SKM-1 (cell line): ENCODE measurements around the gene MRTFB.

Experiments
- DNase-seq: peaks from one replicate; lab custom pipeline; 2025; ENCODE audit not compliant: unreplicated experiment; lab: John Stamatoyannopoulos, UW

The MRTFB gene

GRCh38 chr16:14061732-14062259 is 9.3 kb upstream of the MRTFB start:
- no peak for DNase-seq

- no peak for DNase-seq
These were observed 8.9 kb upstream of the MRTFB start for GRCh38 chr16:14062261-14062660.

GRCh38 chr16:14063618-14064581 is 7.2 kb upstream of the MRTFB start:
- no peak for DNase-seq

GRCh38 chr16:14069818-14070217 is 1.3 kb upstream of the MRTFB start:
- no peak for DNase-seq

GRCh38 chr16:14070555-14070876 is 603 bp upstream of the MRTFB start:
- no peak for DNase-seq

GRCh38 chr16:14071576-14072271 is 605 bp downstream of the MRTFB start:
- DNase-seq = no peak

- DNase-seq = no peak
These were observed 1.2 kb downstream of the MRTFB start for GRCh38 chr16:14072360-14072759.

- no peak for DNase-seq
These were observed 3.4 kb downstream of the MRTFB start for GRCh38 chr16:14074544-14074943.

GRCh38 chr16:14077918-14078317 is 6.8 kb downstream of the MRTFB start:
- DNase-seq = no peak

GRCh38 chr16:14086477-14086876 is 15.4 kb downstream of the MRTFB start:
- no peak for DNase-seq

- no peak for DNase-seq
These were observed 16.1 kb downstream of the MRTFB start for GRCh38 chr16:14087181-14087580.

- DNase-seq = no peak
These were observed 16.6 kb downstream of the MRTFB start for GRCh38 chr16:14087590-14088154.

- no peak for DNase-seq
These were observed 17.1 kb downstream of the MRTFB start for GRCh38 chr16:14088155-14088753.

GRCh38 chr16:14089283-14089823 is 18.2 kb downstream of the MRTFB start:
- no peak for DNase-seq

GRCh38 chr16:14092561-14092960 is 21.4 kb downstream of the MRTFB start:
- no peak for DNase-seq

GRCh38 chr16:14095883-14096551 is 24.9 kb downstream of the MRTFB start:
- no peak for DNase-seq

- no peak for DNase-seq
These were observed 26.3 kb downstream of the MRTFB start for GRCh38 chr16:14097182-14097959.

GRCh38 chr16:14098081-14098480 is 27.0 kb downstream of the MRTFB start:
- no peak for DNase-seq

GRCh38 chr16:14100825-14101224 is 29.7 kb downstream of the MRTFB start:
- DNase-seq = no peak

- DNase-seq = no peak
These were observed 30.3 kb downstream of the MRTFB start for GRCh38 chr16:14101415-14101814.
